ENCODE results near the gene SIX6. TPM values are rescaled to one million over a fixed set of nuclear protein-coding genes. Genes with fewer than 3 reads are reported as not detected.

Gene SIX6
- total RNA-seq, 1 experiment from 2014 or later: not detected

GRCh38 chr14:60512126-60512525 is 3.2 kb downstream of the SIX6 start:
- TF ChIP-seq, protein P1, sequence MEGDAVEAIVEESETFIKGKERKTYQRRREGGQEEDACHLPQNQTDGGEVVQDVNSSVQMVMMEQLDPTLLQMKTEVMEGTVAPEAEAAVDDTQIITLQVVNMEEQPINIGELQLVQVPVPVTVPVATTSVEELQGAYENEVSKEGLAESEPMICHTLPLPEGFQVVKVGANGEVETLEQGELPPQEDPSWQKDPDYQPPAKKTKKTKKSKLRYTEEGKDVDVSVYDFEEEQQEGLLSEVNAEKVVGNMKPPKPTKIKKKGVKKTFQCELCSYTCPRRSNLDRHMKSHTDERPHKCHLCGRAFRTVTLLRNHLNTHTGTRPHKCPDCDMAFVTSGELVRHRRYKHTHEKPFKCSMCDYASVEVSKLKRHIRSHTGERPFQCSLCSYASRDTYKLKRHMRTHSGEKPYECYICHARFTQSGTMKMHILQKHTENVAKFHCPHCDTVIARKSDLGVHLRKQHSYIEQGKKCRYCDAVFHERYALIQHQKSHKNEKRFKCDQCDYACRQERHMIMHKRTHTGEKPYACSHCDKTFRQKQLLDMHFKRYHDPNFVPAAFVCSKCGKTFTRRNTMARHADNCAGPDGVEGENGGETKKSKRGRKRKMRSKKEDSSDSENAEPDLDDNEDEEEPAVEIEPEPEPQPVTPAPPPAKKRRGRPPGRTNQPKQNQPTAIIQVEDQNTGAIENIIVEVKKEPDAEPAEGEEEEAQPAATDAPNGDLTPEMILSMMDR (IDR thresholded peaks at IDR 0.05; ENCODE audit: insufficient read depth in 1 of 2, low read depth in 1 of 2, low read length in 1 of 2, severe bottlenecking in 1 of 2, unreplicated experiment in 1 of 2): no peak
- no peaks in the 10 kb centered on the region for H3K36me3 ChIP-seq (ENCODE audit: control insufficient read depth, insufficient read depth, low read length)
- Mint-ChIP-seq H3K27ac (ENCODE audit: unreplicated experiment) (no peak overlapping the region), H3K4me1 (ENCODE audit: low read depth, unreplicated experiment) (no peaks in the 10 kb centered on the region), H3K4me3 (ENCODE audit: unreplicated experiment) (no peak overlapping the region), H3K9me3 (ENCODE audit: unreplicated experiment) (no peaks in the 10 kb centered on the region), H3K27me3 (ENCODE audit: insufficient read depth, unreplicated experiment) (peaks cover 6% of the 10 kb centered on the region), H3K36me3 (ENCODE audit: insufficient read depth, unreplicated experiment) (no peaks in the 10 kb centered on the region)
- intact Hi-C loops (cut with micrococcal nuclease; ENCODE audit: unreplicated experiment): no loop called here
- H3K9me3 ChIP-seq: no peaks in the 10 kb centered on the region
- DNase-seq: no peak
- H3K4me1 ChIP-seq: no peaks in the 10 kb centered on the region
- no peak overlapping the region for H3K4me3 ChIP-seq (ENCODE audit: low read depth, low read length)
- ChIA-PET CTCF (no interaction called here), POLR2A (no interaction called here)
- BruUV-seq (replicated peaks): no TSS peak
- no peaks in the 10 kb centered on the region for H3K27me3 ChIP-seq (replicated peaks; ENCODE audit: control insufficient read depth, insufficient read depth, low read length)

- TF ChIP-seq, protein P1 (IDR thresholded peaks at IDR 0.05; ENCODE audit: insufficient read depth in 1 of 2, low read depth in 1 of 2, low read length in 1 of 2, severe bottlenecking in 1 of 2, unreplicated experiment in 1 of 2): no peak
- ChIA-PET CTCF (no interaction called here), POLR2A (no interaction called here)
- intact Hi-C loops (cut with micrococcal nuclease; ENCODE audit: unreplicated experiment): no loop called here
- Histone ChIP-seq H3K4me1 (no peaks in the 10 kb centered on the region), H3K9me3 (no peaks in the 10 kb centered on the region), H3K4me3 (ENCODE audit: low read depth, low read length) (no peak overlapping the region), H3K36me3 (ENCODE audit: control insufficient read depth, insufficient read depth, low read length) (no peaks in the 10 kb centered on the region), H3K27me3 (replicated peaks; ENCODE audit: control insufficient read depth, insufficient read depth, low read length) (no peaks in the 10 kb centered on the region)
- DNase-seq: no peak
- Mint-ChIP-seq H3K36me3 (ENCODE audit: insufficient read depth, unreplicated experiment) (no peaks in the 10 kb centered on the region), H3K9me3 (ENCODE audit: unreplicated experiment) (no peaks in the 10 kb centered on the region), H3K4me3 (ENCODE audit: unreplicated experiment) (no peak overlapping the region), H3K27ac (ENCODE audit: unreplicated experiment) (no peak overlapping the region), H3K27me3 (ENCODE audit: insufficient read depth, unreplicated experiment) (peaks cover 2% of the 10 kb centered on the region), H3K4me1 (ENCODE audit: low read depth, unreplicated experiment) (no peaks in the 10 kb centered on the region)
- BruUV-seq (replicated peaks): no TSS peak
Observed at GRCh38 chr14:60512973-60513571, 4.1 kb downstream of the SIX6 start.

DNA sequence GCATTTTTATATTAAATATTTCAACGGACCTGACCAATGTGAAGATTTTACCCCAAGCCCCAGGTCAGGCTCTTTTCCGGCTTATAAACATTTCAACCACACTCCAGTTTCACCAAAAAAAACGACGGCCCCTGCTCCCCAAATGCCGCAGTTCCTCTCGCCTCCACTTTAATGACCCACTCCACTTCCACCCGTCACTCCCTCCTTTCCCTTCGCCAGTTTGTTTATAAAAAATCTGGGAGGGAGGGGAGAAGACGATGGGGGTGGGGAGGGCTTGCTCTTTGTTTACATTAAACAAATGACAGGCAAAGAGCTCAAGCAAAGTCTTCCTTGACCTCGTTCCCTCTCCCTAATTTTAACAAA is 5.4 kb downstream of the SIX6 start:
- H3K4me3 ChIP-seq (ENCODE audit: low read depth, low read length): no peak overlapping the region
- no peaks in the 10 kb centered on the region for H3K9me3 ChIP-seq
- TF ChIP-seq, protein P1 (IDR thresholded peaks at IDR 0.05; ENCODE audit: insufficient read depth in 1 of 2, low read depth in 1 of 2, low read length in 1 of 2, severe bottlenecking in 1 of 2, unreplicated experiment in 1 of 2): no peak
- no peak overlapping the region for H3K4me3 Mint-ChIP-seq (ENCODE audit: unreplicated experiment)
- H3K36me3 ChIP-seq (ENCODE audit: control insufficient read depth, insufficient read depth, low read length): no peaks in the 10 kb centered on the region
- ChIA-PET POLR2A (no interaction called here), CTCF (no interaction called here)
- H3K9me3 Mint-ChIP-seq (ENCODE audit: unreplicated experiment): no peaks in the 10 kb centered on the region
- intact Hi-C loops (cut with micrococcal nuclease; ENCODE audit: unreplicated experiment): no loop called here
- H3K27me3 ChIP-seq (replicated peaks; ENCODE audit: control insufficient read depth, insufficient read depth, low read length): no peaks in the 10 kb centered on the region
- no peaks in the 10 kb centered on the region for H3K4me1 ChIP-seq
- no TSS peak for BruUV-seq (replicated peaks)
- no peak overlapping the region for H3K27ac Mint-ChIP-seq (ENCODE audit: unreplicated experiment)
- H3K27me3 Mint-ChIP-seq (ENCODE audit: insufficient read depth, unreplicated experiment): peaks cover 2% of the 10 kb centered on the region
- H3K36me3 Mint-ChIP-seq (ENCODE audit: insufficient read depth, unreplicated experiment): no peaks in the 10 kb centered on the region
- no peak for DNase-seq
- H3K4me1 Mint-ChIP-seq (ENCODE audit: low read depth, unreplicated experiment): no peaks in the 10 kb centered on the region
